Stimulated activated CD4-positive, alpha-beta T cell treated with anti-CD3 and anti-CD28 coated beads, Interleukin-1b, Interleukin-23, amount 100 ng/mL, for 4 hours (primary cell): ENCODE results near the gene PLAAT3.
"Not testable (repeated sequence)": the region's sequence is repeated elsewhere in the genome, so short reads cannot be mapped to it uniquely, and the experiment has no call there.

Source experiments
- DNase-seq, 2 donors: peaks; one replicate each; pipeline ENCODE4 v3.0.0-alpha.2; 2020; ENCODE audit warnings: low read depth in 2 of 2

The PLAAT3 gene

GRCh38 chr11:63614136-63614671 lies at the start of gene PLAAT3:
TSS of gene PLAAT3 (minus strand) at chr11:63614433. CDS start at chr11:63614014, 419 bp downstream.
- DNase-seq, result peak in 1 of 2 donors; percentile 20

- DNase-seq, result no peak
Observed at GRCh38 chr11:63663809-63664208, 49.6 kb upstream of the PLAAT3 start.

- no peak for DNase-seq
Observed at GRCh38 chr11:63660972-63661371, 46.7 kb upstream of the PLAAT3 start.

GRCh38 chr11:63652671-63653070 lies 38.4 kb upstream of the PLAAT3 start:
- DNase-seq, result no peak

GRCh38 chr11:63643205-63643604 lies 29.0 kb upstream of the PLAAT3 start:
- no peak for DNase-seq

GRCh38 chr11:63641727-63642126 lies 27.5 kb upstream of the PLAAT3 start:
- no peak for DNase-seq

GRCh38 chr11:63639199-63639832 lies 25.1 kb upstream of the PLAAT3 start:
- no peak for DNase-seq

GRCh38 chr11:63638436-63638835 lies 24.2 kb upstream of the PLAAT3 start:
- DNase-seq, result not testable (repeated sequence)

GRCh38 chr11:63635762-63636465 lies 21.7 kb upstream of the PLAAT3 start:
- DNase-seq, result peak; percentile 41 to 60

GRCh38 chr11:63629426-63629825 lies 15.2 kb upstream of the PLAAT3 start:
- DNase-seq, result no peak

- DNase-seq, result no peak
Observed at GRCh38 chr11:63623513-63624140, 9.4 kb upstream of the PLAAT3 start.

- DNase-seq, result no peak
Observed at GRCh38 chr11:63622323-63622722, 8.1 kb upstream of the PLAAT3 start.

GRCh38 chr11:63621071-63621470 lies 6.8 kb upstream of the PLAAT3 start:
- DNase-seq, result no peak

GRCh38 chr11:63619967-63620366 lies 5.7 kb upstream of the PLAAT3 start:
- DNase-seq, result no peak

GRCh38 chr11:63617686-63618085 lies 3.5 kb upstream of the PLAAT3 start:
- not testable (repeated sequence) for DNase-seq

- DNase-seq, result no peak
Observed at GRCh38 chr11:63616953-63617352, 2.7 kb upstream of the PLAAT3 start.

GRCh38 chr11:63613517-63614135 lies 607 bp downstream of the PLAAT3 start:
- DNase-seq, result peak; percentile 5 to 16

- DNase-seq, result no peak
Observed at GRCh38 chr11:63612181-63612580, 2.1 kb downstream of the PLAAT3 start.

- DNase-seq, result no peak
Observed at GRCh38 chr11:63611395-63611747, 2.9 kb downstream of the PLAAT3 start.

- no peak for DNase-seq
Observed at GRCh38 chr11:63610604-63611394, 3.4 kb downstream of the PLAAT3 start.

GRCh38 chr11:63609971-63610580 lies 4.2 kb downstream of the PLAAT3 start:
- no peak for DNase-seq
